Activated gamma-delta T cell treated with anti-CD3 and anti-CD28 coated beads, Interleukin-2, amount 50 U/mL, for 16 hours (primary cell): Measurements from ENCODE around the gene CRACDL.
"Not testable (repeated sequence)": the region's sequence is repeated elsewhere in the genome, so short reads cannot be mapped to it uniquely, and the experiment has no call there.

Experiments
- DNase-seq: peaks from one replicate; pipeline ENCODE4 v3.0.0-alpha.2; 2020; ENCODE audit warnings: low read depth

CRACDL gene

DNA sequence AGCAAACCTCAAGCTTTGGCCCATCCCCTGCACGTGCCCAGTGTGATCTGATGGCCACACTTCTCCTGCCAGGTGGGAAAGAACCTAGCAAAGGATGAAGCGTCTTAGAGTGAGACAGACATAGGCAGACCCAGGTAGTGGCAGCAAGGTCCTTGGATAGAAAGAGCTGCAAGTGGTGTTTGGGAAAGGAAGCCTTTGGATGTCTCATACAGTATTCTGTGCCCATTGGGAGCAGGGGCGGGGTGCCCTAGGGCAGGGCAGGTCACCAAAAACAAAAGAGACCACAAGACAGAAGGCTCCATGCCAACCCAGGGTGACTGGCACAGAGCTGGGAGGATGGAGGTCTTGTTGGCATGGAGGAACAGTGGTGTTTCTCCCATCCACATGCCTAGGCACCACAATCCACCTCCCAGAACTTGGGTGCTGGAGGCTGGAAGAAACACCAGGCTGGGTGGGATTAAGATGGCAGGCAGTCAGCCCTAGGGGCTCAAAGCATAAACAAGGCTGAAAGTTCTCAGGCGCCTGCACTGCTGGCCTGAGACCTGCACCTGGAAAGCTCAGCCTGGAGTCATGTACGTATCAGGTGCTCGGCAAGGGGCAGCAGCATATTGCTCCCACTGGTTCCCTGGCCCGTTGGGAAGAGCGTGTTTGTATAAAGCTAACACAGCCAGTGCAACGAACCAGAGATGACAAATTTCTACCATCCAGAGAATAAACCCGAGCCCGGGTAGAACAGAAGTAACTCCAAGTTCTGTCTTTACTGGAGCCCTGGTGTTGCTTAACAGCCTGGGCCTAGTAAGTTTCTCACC, 52.9 kb downstream of the CRACDL start:
- DNase-seq: no peak

DNA sequence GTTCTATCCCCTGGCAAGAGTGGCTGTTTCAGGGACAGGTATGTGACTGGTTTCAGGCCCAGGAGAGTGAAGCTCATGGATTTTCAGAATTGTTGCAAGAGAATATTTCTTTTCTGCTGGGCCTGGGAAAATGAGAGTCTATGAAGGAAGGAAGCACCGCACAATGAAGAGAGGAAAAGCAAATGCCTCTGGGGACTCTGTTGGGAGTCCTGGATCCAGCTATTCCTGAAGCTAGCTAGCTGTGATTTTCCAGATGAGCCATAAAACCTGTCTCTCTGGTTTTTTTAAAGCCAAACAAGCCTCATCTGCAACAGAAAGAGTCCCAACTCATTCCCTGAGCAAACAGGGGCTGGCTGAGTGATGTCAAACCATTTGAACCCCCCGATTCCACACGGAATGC, 53.7 kb downstream of the CRACDL start:
- DNase-seq: no peak

DNA sequence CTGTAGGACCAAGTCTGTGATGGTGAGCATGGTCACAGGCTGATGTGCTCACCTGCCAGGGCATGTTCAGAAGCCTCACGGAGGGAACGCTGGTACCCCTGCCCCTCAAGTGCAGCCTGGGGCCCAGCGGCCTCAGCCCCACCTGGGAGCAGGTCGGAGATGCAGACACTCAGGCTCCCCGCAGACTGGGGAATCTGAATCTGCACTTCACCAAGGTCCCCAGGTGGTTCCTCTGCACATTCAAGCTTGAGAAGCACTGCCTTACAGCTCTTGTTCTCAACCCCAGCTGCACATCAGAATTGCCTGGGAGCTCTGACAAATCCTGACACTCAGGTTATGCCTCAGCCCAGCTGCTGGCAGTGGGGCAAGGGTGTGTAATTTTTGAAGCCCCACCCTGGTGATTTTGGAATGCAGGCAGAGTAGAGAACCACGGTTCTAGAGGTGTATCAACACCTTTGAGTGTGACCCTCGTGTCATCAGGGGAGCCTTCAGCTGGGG, 54.8 kb downstream of the CRACDL start:
- DNase-seq: no peak

GRCh38 chr2:98880266-98881152, 55.5 kb downstream of the CRACDL start:
- DNase-seq: no peak

GRCh38 chr2:98877658-98878057, 58.4 kb downstream of the CRACDL start:
- not testable (repeated sequence) for DNase-seq

DNA sequence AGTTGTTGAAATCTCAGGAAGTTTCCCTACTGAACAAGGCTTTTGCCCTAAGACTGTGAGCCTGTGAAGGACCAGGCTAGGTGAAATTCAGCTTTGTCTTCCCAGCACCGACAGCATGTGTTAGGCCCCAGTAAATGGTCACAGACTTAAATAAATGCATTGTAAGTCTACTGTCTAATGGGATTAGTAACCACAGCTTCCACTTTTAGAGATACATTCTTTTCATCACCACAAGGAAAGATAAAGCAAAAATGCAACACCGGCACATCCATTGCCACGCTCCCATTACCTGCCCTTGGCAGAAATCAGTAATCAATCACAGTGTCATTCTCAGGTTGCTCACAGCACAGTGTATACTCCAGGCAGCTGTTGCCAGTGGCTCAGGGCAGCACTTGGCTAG, 59.3 kb downstream of the CRACDL start:
- DNase-seq: no peak

DNA sequence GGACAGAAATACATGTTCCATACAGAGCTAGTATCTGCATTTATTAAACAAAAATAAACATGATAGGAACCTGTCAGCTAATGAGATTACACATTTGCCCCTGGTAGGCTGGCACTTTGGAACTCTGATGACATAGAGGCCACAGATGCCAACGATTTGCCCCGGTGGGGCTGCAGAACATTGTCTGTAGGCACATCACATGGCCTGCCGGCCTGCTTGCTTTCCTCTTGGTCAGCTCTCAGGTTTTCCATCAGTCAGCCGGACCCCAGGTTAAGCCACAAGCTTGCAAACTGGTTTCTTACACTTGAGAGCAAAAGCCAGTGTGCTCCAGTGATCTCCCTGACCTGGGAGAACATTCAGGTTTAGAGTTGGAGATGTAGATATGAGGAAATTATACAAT, 60.3 kb downstream of the CRACDL start:
- no peak for DNase-seq

GRCh38 chr2:98875081-98875728, 60.8 kb downstream of the CRACDL start:
- DNase-seq: no peak

GRCh38 chr2:98874186-98874689, 61.8 kb downstream of the CRACDL start:
- no peak for DNase-seq

DNA sequence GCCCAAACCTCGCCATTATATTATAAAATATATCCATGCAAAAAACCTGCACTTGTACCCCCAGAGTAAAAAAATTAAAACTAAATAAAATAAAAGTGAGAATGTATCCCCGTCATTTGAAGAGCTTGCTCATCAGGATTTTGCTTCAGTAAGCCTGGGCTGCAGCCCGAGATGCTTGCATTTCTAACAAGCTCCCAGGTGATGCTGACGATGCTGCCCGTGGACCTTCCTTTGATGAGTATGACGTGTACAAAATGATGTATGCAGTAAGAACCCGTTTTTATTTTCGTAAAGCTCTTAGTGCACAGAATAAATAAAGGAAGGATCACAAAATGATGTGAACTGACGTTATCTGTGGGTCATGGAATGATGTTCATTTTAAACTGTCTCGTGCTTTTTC, 63.5 kb downstream of the CRACDL start:
- no peak for DNase-seq

DNA sequence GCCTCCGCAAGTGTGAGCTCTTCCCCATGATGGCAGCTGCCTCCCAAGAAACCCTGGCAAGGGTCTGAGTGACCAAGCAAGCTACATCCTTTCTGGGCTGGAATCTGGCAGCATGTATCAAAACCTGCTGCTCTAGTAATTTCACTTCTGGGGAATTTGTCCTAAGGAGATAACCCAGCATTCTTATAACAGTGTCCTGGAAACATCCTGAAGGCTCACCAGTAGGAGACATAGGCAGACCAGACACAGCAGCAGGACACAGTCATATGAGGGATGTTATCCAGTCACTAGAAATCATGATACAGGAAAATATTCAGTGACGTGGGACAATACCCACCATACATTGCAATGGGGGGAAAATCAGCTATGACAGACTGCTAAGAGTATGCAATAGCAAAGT, 64.5 kb downstream of the CRACDL start:
- no peak for DNase-seq

DNA sequence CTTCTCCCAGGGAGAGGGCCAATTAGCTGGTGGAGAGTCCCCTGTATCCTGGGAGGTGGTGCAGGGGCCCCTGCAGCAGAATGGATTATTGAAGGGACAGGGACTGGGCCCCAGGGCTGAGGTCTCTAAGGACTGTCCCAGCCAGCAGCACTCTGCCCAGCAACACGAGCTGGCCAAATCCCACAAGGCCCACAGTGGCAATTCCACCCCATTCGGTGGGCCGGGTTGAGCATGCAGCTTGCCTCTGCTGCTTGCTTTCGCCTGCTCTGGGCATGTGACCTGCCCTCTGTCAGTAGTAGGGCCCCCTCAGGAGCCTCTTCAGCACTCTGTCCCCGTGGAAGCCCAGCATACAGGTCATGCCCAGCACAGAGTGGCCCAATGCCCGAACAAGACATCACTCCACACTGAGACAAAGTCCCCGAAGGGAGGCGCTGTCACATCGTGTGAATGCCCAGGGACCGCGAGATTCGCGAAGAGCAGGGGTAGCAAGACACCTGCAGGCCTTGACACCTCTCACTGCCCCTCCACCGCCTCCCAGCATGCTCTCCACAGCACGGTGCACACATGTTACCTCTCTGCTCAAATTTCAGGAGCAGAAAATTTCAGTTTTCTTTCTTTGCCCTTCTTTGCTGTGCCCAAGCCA, 65.4 kb downstream of the CRACDL start:
- no peak for DNase-seq

DNA sequence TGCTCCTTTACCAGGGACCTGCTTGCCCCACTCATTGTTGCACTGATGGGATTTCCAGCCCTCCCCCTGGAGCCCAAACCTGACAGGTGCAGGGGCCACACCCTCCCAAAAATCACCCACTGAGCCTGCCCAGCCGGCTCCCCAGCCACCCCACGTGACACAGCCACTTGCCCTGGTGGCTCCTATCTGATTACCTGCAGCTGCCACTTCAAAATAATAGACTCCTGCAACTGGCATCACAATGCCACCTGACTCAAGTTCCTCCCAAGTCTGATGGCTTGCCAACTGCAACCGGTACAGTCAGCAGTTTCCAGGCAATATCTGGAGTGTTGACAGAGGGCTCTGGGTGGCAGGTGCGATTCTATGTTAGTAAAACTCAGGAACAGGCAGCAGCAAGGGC, 66.2 kb downstream of the CRACDL start:
- no peak for DNase-seq

DNA sequence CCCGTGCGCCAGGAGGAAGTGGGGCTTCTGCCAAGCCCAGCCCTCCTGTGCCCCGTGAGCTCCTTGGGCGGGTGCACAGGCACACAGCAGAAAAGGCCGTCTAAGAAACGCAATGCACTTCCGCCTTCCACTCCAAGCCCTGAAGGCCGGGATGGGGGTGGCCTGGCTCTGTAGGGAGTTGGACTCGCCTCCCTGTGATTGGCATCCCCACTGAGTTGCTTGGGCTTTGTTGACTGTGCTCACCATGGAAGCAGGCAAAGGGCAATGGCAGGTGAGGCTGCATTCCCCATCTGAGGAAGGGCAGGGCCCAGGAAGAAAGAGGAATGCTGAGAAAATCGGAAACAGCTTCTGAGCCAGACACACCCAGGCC, 66.8 kb downstream of the CRACDL start:
- DNase-seq: no peak

- no peak for DNase-seq
These were observed 67.3 kb downstream of the CRACDL start for GRCh38 chr2:98868548-98869271.

DNA sequence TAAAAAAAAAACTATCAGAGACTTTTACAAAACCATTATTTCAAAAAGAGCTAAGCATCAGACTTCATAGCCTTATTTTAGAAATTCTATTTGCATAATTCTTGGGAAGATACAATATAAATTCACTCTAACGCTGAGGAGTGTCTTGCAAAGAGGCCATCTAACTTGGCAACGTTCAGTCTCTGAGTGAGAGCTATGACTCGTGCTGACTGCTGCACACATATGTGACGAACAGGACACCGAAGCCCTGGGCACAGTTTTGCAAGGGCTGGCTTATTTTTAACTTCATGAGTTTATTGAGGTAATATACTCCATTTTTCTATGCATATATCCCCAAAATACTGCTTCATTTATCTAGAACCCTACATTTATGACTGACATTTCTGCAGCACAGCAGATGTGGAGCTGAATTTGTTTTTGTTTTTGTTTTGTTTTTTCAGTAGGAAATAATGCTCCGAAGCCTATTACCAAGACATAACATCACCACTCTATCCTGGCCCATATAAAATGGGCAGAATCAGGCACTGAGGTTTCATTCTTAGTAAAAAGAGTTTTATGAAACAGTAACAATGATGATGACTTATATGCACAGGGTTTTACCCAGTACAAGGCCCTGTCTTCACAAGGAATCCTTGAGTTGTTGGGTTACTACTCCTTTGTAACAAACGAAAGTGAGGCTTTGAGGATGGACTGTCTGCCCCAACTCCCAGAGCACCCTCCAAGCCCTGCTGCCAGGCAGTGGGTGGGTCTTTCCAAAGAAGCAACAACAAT, 68.3 kb downstream of the CRACDL start:
- no peak for DNase-seq

- DNase-seq: no peak
These were observed 70.0 kb downstream of the CRACDL start for GRCh38 chr2:98866033-98866432.

DNA sequence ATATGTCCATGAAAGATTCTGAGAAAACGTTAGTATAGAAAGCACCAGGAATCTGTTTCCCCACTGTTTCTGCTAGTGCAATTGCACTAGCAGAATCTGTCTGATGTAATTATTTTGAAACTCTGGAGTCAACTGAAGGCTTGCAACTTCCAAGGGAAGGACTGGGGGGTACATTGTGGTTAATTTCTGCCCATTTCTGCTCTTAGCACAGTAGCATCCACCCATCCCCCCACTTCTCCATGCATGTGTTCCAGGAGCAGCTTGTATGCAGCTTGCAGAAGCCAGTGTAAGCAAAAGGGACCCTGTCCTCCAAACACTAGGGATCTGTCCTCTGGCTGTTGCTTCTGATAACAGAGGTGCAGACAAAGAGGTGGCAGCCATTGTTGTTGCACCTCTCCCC, 74.4 kb downstream of the CRACDL start:
- no peak for DNase-seq

- no peak for DNase-seq
These were observed 76.7 kb downstream of the CRACDL start for GRCh38 chr2:98859323-98859722.

GRCh38 chr2:98857001-98857400, 79.0 kb downstream of the CRACDL start:
- no peak for DNase-seq
